Sigmoid colon (tissue), 4 donors: Measurements from ENCODE around the gene C6orf52.
A peak's percentile ranks its signal among the peaks of the same experiment; 100 is the strongest.

Experiments used
- CTCF ChIP-seq, 4 experiments: fragments of 450-650 bp in 3 of 4; fragments of 200-600 bp in 1 of 4; IDR thresholded peaks; one replicate each; pipeline ENCODE4 v1.5.1; 2016 to 2019; ENCODE audit warnings: antibody characterized with exemption in 4 of 4, mild to moderate bottlenecking in 3 of 4, moderate library complexity in 2 of 4
- EP300 ChIP-seq, 4 donors: sonication (generic); formaldehyde crosslinking; IDR thresholded peaks; one replicate each; pipeline ENCODE4 v1.6.1; 2017; ENCODE audit warnings: antibody characterized with exemption in 4 of 4
- POLR2A ChIP-seq, 2 donors: fragments of 450-650 bp; IDR thresholded peaks; one replicate each; pipeline ENCODE4 v1.6.1; 2016; ENCODE audit warnings: antibody characterized with exemption in 2 of 2, mild to moderate bottlenecking in 2 of 2, moderate library complexity in 2 of 2

- TF ChIP-seq CTCF (IDR thresholded peaks at IDR 0.05) (no peak), EP300 (IDR thresholded peaks at IDR 0.05) (peak in 2 of 4 donors; percentile 6 to 38), POLR2A (IDR thresholded peaks at IDR 0.05) (peak; percentile 92 to 93)
Measured at GRCh38 chr6:10694302-10695085, at the start of gene C6orf52, which contains the start of gene PAK1IP1.
